GM04504 (cell line): ENCODE results near the gene KLHL10.
"Not testable (repeated sequence)": the region's sequence is repeated elsewhere in the genome, so short reads cannot be mapped to it uniquely, and the experiment has no call there.

Source experiments
- DNase-seq: peaks from one replicate; pipeline ENCODE4 v3.0.0-alpha.2; 2012; ENCODE audit warnings: low read depth

KLHL10 gene

GRCh38 chr17:41813152-41813680 lies 24.4 kb upstream of the KLHL10 start:
- DNase-seq = no peak

GRCh38 chr17:41813699-41814124 lies 23.9 kb upstream of the KLHL10 start:
- no peak for DNase-seq

- no peak for DNase-seq
Measured at GRCh38 chr17:41814195-41814594, 23.4 kb upstream of the KLHL10 start.

GRCh38 chr17:41816637-41817320 lies 20.8 kb upstream of the KLHL10 start:
- no peak for DNase-seq

GRCh38 chr17:41818024-41818423 lies 19.6 kb upstream of the KLHL10 start:
- DNase-seq = no peak

GRCh38 chr17:41821776-41822175 lies 15.8 kb upstream of the KLHL10 start:
- no peak for DNase-seq

GRCh38 chr17:41822216-41823140 lies 15.1 kb upstream of the KLHL10 start:
- no peak for DNase-seq

GRCh38 chr17:41823141-41823524 lies 14.5 kb upstream of the KLHL10 start:
- DNase-seq = no peak

GRCh38 chr17:41823580-41823979 lies 14.0 kb upstream of the KLHL10 start:
- no peak for DNase-seq

GRCh38 chr17:41824086-41824485 lies 13.5 kb upstream of the KLHL10 start:
- DNase-seq = no peak

- no peak for DNase-seq
Measured at GRCh38 chr17:41825175-41825845, 12.3 kb upstream of the KLHL10 start.

- not testable (repeated sequence) for DNase-seq
Measured at GRCh38 chr17:41829961-41830360, 7.7 kb upstream of the KLHL10 start.

GRCh38 chr17:41835214-41835799 lies 2.3 kb upstream of the KLHL10 start:
- DNase-seq = no peak

GRCh38 chr17:41835800-41836549 lies 1.6 kb upstream of the KLHL10 start, which contains the start of gene NT5C3B:
Gene NT5C3B (minus strand): TSS chr17:41836232. CDS start chr17:41836193, 39 bp downstream.
- DNase-seq = no peak

GRCh38 chr17:41836550-41837196 lies 952 bp upstream of the KLHL10 start:
- DNase-seq = no peak

- not testable (repeated sequence) for DNase-seq
Measured at GRCh38 chr17:41839448-41839847, 1.8 kb downstream of the KLHL10 start.

GRCh38 chr17:41840781-41841180 lies 3.2 kb downstream of the KLHL10 start:
- DNase-seq = not testable (repeated sequence)

- no peak for DNase-seq
Measured at GRCh38 chr17:41844971-41845370, 7.3 kb downstream of the KLHL10 start.

GRCh38 chr17:41848788-41849187 lies 11.2 kb downstream of the KLHL10 start:
- no peak for DNase-seq

GRCh38 chr17:41849251-41849990 lies 11.8 kb downstream of the KLHL10 start:
- no peak for DNase-seq
